ENCODE data around the gene DNAJC10. TPM values are rescaled to one million over a fixed set of nuclear protein-coding genes. Genes with fewer than 3 reads are reported as not detected.

The DNAJC10 gene
- total and polyA plus RNA-seq, 9 of the 15 experiments (the other 6 are each of a cell fraction or from before 2014, with no cell fraction given) = 9.8 to 77.7 (median 57.3) TPM

- peaks cover 33% of the 10 kb centered on the region; the same call in 2 of the 3 replicates for H3K36me3 ChIP-seq (ENCODE audit: control insufficient read depth, insufficient read depth, low read length)
- H3K4me2 ChIP-seq (ENCODE audit: insufficient read depth, low read length) = peak overlapping the region; percentile 36; the same call in 1 of the 2 replicates
- no peaks in the 10 kb centered on the region for H4K20me1 ChIP-seq (replicated peaks; ENCODE audit: control insufficient read depth, insufficient read depth, low read length)
- no peak for FAIRE-seq
- H3K9me1 ChIP-seq (ENCODE audit: control insufficient read depth, insufficient read depth, low read length) = no peaks in the 10 kb centered on the region
- WGBS (ENCODE audit: insufficient coverage, low coverage, missing lambda C conversion rate) = 23% methylated on average over 2 of the region's 2 CpGs
- no peak for ATAC-seq
- peak overlapping the region; percentile 67 for H3K4me3 ChIP-seq
- DNase-seq (ENCODE audit: extremely low read depth in 1 of 4, low spot score in 3 of 4) = no peak
- no peak overlapping the region for H3K27ac ChIP-seq (ENCODE audit: extremely low read depth, low read depth, low read length)
- peaks cover 8 to 11% of the 10 kb centered on the region in 2 experiments; a peak in 4 of 5 replicates for H3K4me1 ChIP-seq (replicated peaks in 1 of 2; ENCODE audit: control insufficient read depth in 2 of 2, insufficient read depth in 2 of 2, low read length in 2 of 2)
- H3K79me2 ChIP-seq (ENCODE audit: control insufficient read depth, insufficient read depth, low read length) = peaks cover 15% of the 10 kb centered on the region
- ChIA-PET CTCF (ENCODE audit: low intra/inter-chr PET ratio) (no interaction called here), POLR2A (interaction anchor here (0.7 to 1.6 kb wide), 3 partner anchors 11 to 15 kb away, joined by 4 read pairs; no protein-coding TSS in a partner anchor)
- in situ Hi-C loops (cut with MboI) (no loop called here), intact Hi-C loops (cut with micrococcal nuclease) (loop anchor here (5.0 kb wide), 1 partner anchor 45 kb away; no protein-coding TSS in a partner anchor)
- TF ChIP-seq SREBF1 (IDR thresholded peaks at IDR 0.05; ENCODE audit: borderline replicate concordance, low read depth, low read length) = no peak
- TF ChIP-seq SPI1 (IDR thresholded peaks at IDR 0.05; ENCODE audit: borderline replicate concordance, low read depth, low read length) = peak; percentile 42; the same call in 1 of the 2 replicates
- no peaks in the 10 kb centered on the region for H3K9me3 ChIP-seq (replicated peaks; ENCODE audit: control insufficient read depth, insufficient read depth, low read depth, low read length)
- no TSS peak for BruUV-seq (replicated peaks)
- no peaks in the 10 kb centered on the region for H3K27me3 ChIP-seq (ENCODE audit: control insufficient read depth in 2 of 2, insufficient read depth in 2 of 2, low read length in 2 of 2)
- H3K9ac ChIP-seq (ENCODE audit: insufficient read depth in 1 of 2, low read depth in 2 of 2, low read length in 2 of 2) = peak overlapping the region in 1 of 2 experiments; percentile 75; a peak in 1 of 4 replicates
- peak overlapping the region; percentile 14; the same call in 1 of the 2 replicates for H2AFZ ChIP-seq (ENCODE audit: low read depth, low read length)
Measured at GRCh38 chr2:182717416-182717815, 1.4 kb downstream of the DNAJC10 start.

- CTCF ChIA-PET (ENCODE audit: low intra/inter-chr PET ratio) = no interaction called here
- Histone ChIP-seq H3K4me1 (replicated peaks in 1 of 2; ENCODE audit: control insufficient read depth in 2 of 2, insufficient read depth in 2 of 2, low read length in 2 of 2) (peaks cover 8 to 11% of the 10 kb centered on the region in 2 experiments; a peak in 4 of 5 replicates), H3K4me3 (peak overlapping the region; percentile 67; the same call in 1 of the 2 replicates), H3K9me1 (ENCODE audit: control insufficient read depth, insufficient read depth, low read length) (no peaks in the 10 kb centered on the region), H3K4me2 (ENCODE audit: insufficient read depth, low read length) (no peak overlapping the region), H3K27ac (ENCODE audit: extremely low read depth, low read depth, low read length) (no peak overlapping the region), H3K36me3 (ENCODE audit: control insufficient read depth, insufficient read depth, low read length) (peaks cover 36% of the 10 kb centered on the region; the same call in 2 of the 3 replicates), H4K20me1 (replicated peaks; ENCODE audit: control insufficient read depth, insufficient read depth, low read length) (no peaks in the 10 kb centered on the region), H2AFZ (ENCODE audit: low read depth, low read length) (no peak overlapping the region), H3K9me3 (replicated peaks; ENCODE audit: control insufficient read depth, insufficient read depth, low read depth, low read length) (no peaks in the 10 kb centered on the region), H3K27me3 (ENCODE audit: control insufficient read depth in 2 of 2, insufficient read depth in 2 of 2, low read length in 2 of 2) (no peaks in the 10 kb centered on the region), H3K9ac (ENCODE audit: insufficient read depth in 1 of 2, low read depth in 2 of 2, low read length in 2 of 2) (no peak overlapping the region), H3K79me2 (ENCODE audit: control insufficient read depth, insufficient read depth, low read length) (peaks cover 15% of the 10 kb centered on the region)
- in situ Hi-C loops (cut with MboI) = no loop called here
- POLR2A ChIA-PET = interaction anchor here (1.6 kb wide), 1 partner anchor 11 kb away, joined by 4 read pairs; no protein-coding TSS in a partner anchor
- TF ChIP-seq ARID3B (CRISPR knock-in tag; IDR thresholded peaks at IDR 0.05; ENCODE audit: borderline replicate concordance) (no peak), CBFB (CRISPR knock-in tag; IDR thresholded peaks at IDR 0.05) (no peak), ZNF699 (CRISPR knock-in tag; IDR thresholded peaks at IDR 0.05; ENCODE audit: insufficient replicate concordance) (no peak), ELF4 (CRISPR knock-in tag; IDR thresholded peaks at IDR 0.05) (no peak), SMAD2 (IDR thresholded peaks at IDR 0.05; ENCODE audit: low read depth, low read length) (no peak), HEY1 (CRISPR knock-in tag; IDR thresholded peaks at IDR 0.05; ENCODE audit: borderline replicate concordance) (no peak)
- no peak for FAIRE-seq
- no peak for ATAC-seq
- no TSS peak for BruUV-seq (replicated peaks)
- DNase-seq (ENCODE audit: extremely low read depth in 1 of 4, low spot score in 3 of 4) = no peak
- intact Hi-C loops (cut with micrococcal nuclease) = loop anchor here (5.0 kb wide), 1 partner anchor 46 kb away; no protein-coding TSS in a partner anchor
Measured at GRCh38 chr2:182717816-182718215, 1.8 kb downstream of the DNAJC10 start.
